GM19193 (cell line): ENCODE data around the gene ATP1A1.

Source experiments
- POLR2A ChIP-seq: IDR thresholded peaks from 4 replicates; pipeline ENCODE4 v1.6.1; 2011; ENCODE audit not compliant: insufficient read depth, insufficient read length; ENCODE audit errors: extremely low read depth

ATP1A1 gene

GRCh38 chr1:116424863-116425262, 51.8 kb downstream of the ATP1A1 start:
- TF ChIP-seq POLR2A = no peak

- no peak for TF ChIP-seq POLR2A
These were observed 52.9 kb downstream of the ATP1A1 start for GRCh38 chr1:116425987-116426386.

- no peak for TF ChIP-seq POLR2A
These were observed 53.4 kb downstream of the ATP1A1 start for GRCh38 chr1:116426401-116426800.

- TF ChIP-seq POLR2A = no peak
These were observed 55.5 kb downstream of the ATP1A1 start for GRCh38 chr1:116428576-116428975.

GRCh38 chr1:116429821-116430374, 56.9 kb downstream of the ATP1A1 start:
- TF ChIP-seq POLR2A = no peak

- TF ChIP-seq POLR2A = no peak
These were observed 58.9 kb downstream of the ATP1A1 start for GRCh38 chr1:116431870-116432500.

GRCh38 chr1:116432655-116433265, 59.7 kb downstream of the ATP1A1 start:
- no peak for TF ChIP-seq POLR2A

- no peak for TF ChIP-seq POLR2A
These were observed 60.5 kb downstream of the ATP1A1 start for GRCh38 chr1:116433275-116434257.

- no peak for TF ChIP-seq POLR2A
These were observed 61.8 kb downstream of the ATP1A1 start for GRCh38 chr1:116434849-116435248.

- TF ChIP-seq POLR2A = no peak
These were observed 63.0 kb downstream of the ATP1A1 start for GRCh38 chr1:116435806-116436610.

GRCh38 chr1:116436611-116436970, 63.5 kb downstream of the ATP1A1 start:
- no peak for TF ChIP-seq POLR2A

GRCh38 chr1:116439701-116440100, 66.7 kb downstream of the ATP1A1 start:
- TF ChIP-seq POLR2A = no peak

GRCh38 chr1:116440731-116441130, 67.7 kb downstream of the ATP1A1 start:
- no peak for TF ChIP-seq POLR2A

GRCh38 chr1:116445534-116445933, 72.5 kb downstream of the ATP1A1 start:
- no peak for TF ChIP-seq POLR2A
